GM23338 (cell line): ENCODE results near the gene F7. TPM values are rescaled to one million over a fixed set of nuclear protein-coding genes. Genes with fewer than 3 reads are reported as not detected.
A peak's percentile ranks its signal among the peaks of the same experiment; 100 is the strongest.

Experiments used
- ATAC-seq: fragments of 200-7000 bp; cut with Tn5 transposase; 3 replicates; pipeline ENCODE4 v1.9.1; 2020
- DNase-seq: peaks from one replicate; pipeline ENCODE4 v3.0.0-alpha.2; 2015; ENCODE audit warnings: low spot score
- H2AFZ ChIP-seq: fragments of 200-600 bp; sonication (generic); 2 replicates; pipeline ENCODE4 v1.8.0; 2016; ENCODE audit warnings: antibody characterized with exemption, mild to moderate bottlenecking, moderate library complexity
- H3F3A ChIP-seq: fragments of 200-600 bp; sonication (generic); replicated peaks from 2 replicates; pipeline ENCODE4 v1.8.0; 2017; ENCODE audit warnings: antibody characterized with exemption, mixed run types, low read depth
- H3K27ac ChIP-seq: fragments of 200-600 bp; sonication (generic); 2 replicates; pipeline ENCODE4 v1.6.1; 2016; ENCODE audit warnings: low read depth
- H3K27me3 ChIP-seq: fragments of 200-600 bp; sonication (generic); 2 replicates; pipeline ENCODE4 v1.8.0; 2016; ENCODE audit warnings: mild to moderate bottlenecking, mixed run types, moderate library complexity; ENCODE audit not compliant: insufficient read depth
- H3K36me3 ChIP-seq: fragments of 200-600 bp; sonication (generic); 2 replicates; pipeline ENCODE4 v1.8.0; 2016; ENCODE audit warnings: mild to moderate bottlenecking; ENCODE audit not compliant: insufficient read depth
- H3K4me1 ChIP-seq: fragments of 200-600 bp; sonication (generic); 2 replicates; pipeline ENCODE4 v1.8.0; 2016; ENCODE audit warnings: mild to moderate bottlenecking, moderate library complexity; ENCODE audit not compliant: insufficient read depth
- H3K4me2 ChIP-seq: fragments of 200-600 bp; sonication (generic); 2 replicates; pipeline ENCODE4 v1.7.1; 2017; ENCODE audit warnings: mixed run types
- H3K4me3 ChIP-seq: fragments of 200-600 bp; sonication (generic); 2 replicates; pipeline ENCODE4 v1.6.1; 2016; ENCODE audit warnings: mixed run types
- H3K79me2 ChIP-seq: fragments of 200-600 bp; sonication (generic); replicated peaks from 2 replicates; pipeline ENCODE4 v1.8.0; 2017; ENCODE audit warnings: mild to moderate bottlenecking; ENCODE audit not compliant: insufficient read depth
- H3K9me2 ChIP-seq: fragments of 200-600 bp; sonication (generic); 2 replicates; pipeline ENCODE4 v1.8.0; 2017; ENCODE audit not compliant: insufficient read depth
- H4K20me1 ChIP-seq: fragments of 200-600 bp; sonication (generic); replicated peaks from 2 replicates; pipeline ENCODE4 v1.8.0; 2017; ENCODE audit warnings: mild to moderate bottlenecking; ENCODE audit not compliant: insufficient read depth
- H3K27ac Mint-ChIP-seq: 2 replicates; pipeline ENCODE4 v1.8.0; 2020; ENCODE audit warnings: inconsistent platforms, mild to moderate bottlenecking, moderate library complexity, mixed read lengths
- H3K27me3 Mint-ChIP-seq: 3 replicates; pipeline ENCODE4 v1.8.0; 2022; ENCODE audit warnings: low read depth, mild to moderate bottlenecking, moderate library complexity, mixed read lengths, inconsistent platforms; ENCODE audit not compliant: insufficient read depth, poor library complexity
- H3K36me3 Mint-ChIP-seq: 3 replicates; pipeline ENCODE4 v1.8.0; 2021; ENCODE audit warnings: low read depth, mild to moderate bottlenecking, inconsistent platforms, moderate library complexity, mixed read lengths
- H3K4me1 Mint-ChIP-seq: 3 replicates; pipeline ENCODE4 v1.8.0; 2020; ENCODE audit warnings: mild to moderate bottlenecking, inconsistent platforms, mixed read lengths
- H3K4me3 Mint-ChIP-seq: 3 replicates; pipeline ENCODE4 v1.8.0; 2021; ENCODE audit warnings: moderate library complexity, mild to moderate bottlenecking, inconsistent platforms, mixed read lengths
- H3K9me3 Mint-ChIP-seq: 3 replicates; pipeline ENCODE4 v1.8.0; 2020; ENCODE audit warnings: moderate library complexity, mild to moderate bottlenecking, inconsistent platforms, mixed read lengths
- CREB1 ChIP-seq: fragments of 250-450 bp; sonication (Bioruptor Pico); IDR thresholded peaks from 2 replicates; pipeline ENCODE4 v1.5.0; 2020; ENCODE audit warnings: low read depth, mild to moderate bottlenecking, moderate library complexity
- EZH2 ChIP-seq: fragments of 200-600 bp; sonication (generic); IDR thresholded peaks from one replicate; pipeline ENCODE4 v1.8.0; 2017; ENCODE audit warnings: antibody characterized with exemption, mild to moderate bottlenecking, low read depth; ENCODE audit not compliant: unreplicated experiment
- EZH2phosphoT487 ChIP-seq: fragments of 200-600 bp; sonication (generic); IDR thresholded peaks from one replicate; pipeline ENCODE4 v1.8.1; 2018; ENCODE audit warnings: antibody characterized with exemption; ENCODE audit not compliant: unreplicated experiment
- JUNB ChIP-seq: IDR thresholded peaks from one replicate; pipeline ENCODE4 v1.6.1; 2016; ENCODE audit warnings: antibody characterized with exemption; ENCODE audit not compliant: unreplicated experiment
- NANOG ChIP-seq: IDR thresholded peaks from 2 replicates; pipeline ENCODE4 v1.6.1; 2016; ENCODE audit warnings: antibody characterized with exemption, borderline replicate concordance
- POLR2AphosphoS5 ChIP-seq: IDR thresholded peaks from 2 replicates; pipeline ENCODE4 v1.6.1; 2016; ENCODE audit warnings: antibody characterized with exemption, low read depth
- STAT1 ChIP-seq: IDR thresholded peaks from one replicate; pipeline ENCODE4 v1.6.1; 2016; ENCODE audit warnings: antibody characterized with exemption; ENCODE audit not compliant: unreplicated experiment
- ZNF114 ChIP-seq: fragments of 250-450 bp; sonication (Bioruptor Pico); IDR thresholded peaks from 2 replicates; pipeline ENCODE4 v1.5.0; 2020; ENCODE audit warnings: mild to moderate bottlenecking, moderate library complexity
- ZNF331 ChIP-seq: fragments of 250-450 bp; sonication (Bioruptor Pico); IDR thresholded peaks from 2 replicates; pipeline ENCODE4 v1.5.0; 2020; ENCODE audit warnings: low read depth, mild to moderate bottlenecking, moderate library complexity
- polyA plus RNA-seq: library from polyadenylated mRNA; unstranded; fragments of >200 nt; fragmentation: Nextera tagmentation; extraction: Ambion mirVana; gene quantifications from 2 replicates; pipeline ENCODE4 v1.2.1, GENCODE V29; 2016
- total RNA-seq: library from RNA; depleted of rRNA; stranded (reverse); fragments of >200 nt; shearing (Covaris generic); gene quantifications from 2 replicates; pipeline ENCODE4 v1.2.3, GENCODE V29; 2014
- TF ChIP-seq, protein P1 (sequence below): IDR thresholded peaks from one replicate; pipeline ENCODE4 v1.6.1; 2018; ENCODE audit warnings: antibody characterized with exemption; ENCODE audit not compliant: unreplicated experiment
- TF ChIP-seq, protein P2 (sequence below): fragments of 250-450 bp; sonication (Bioruptor Pico); IDR thresholded peaks from 2 replicates; pipeline ENCODE4 v1.5.0; 2020; ENCODE audit warnings: mild to moderate bottlenecking, moderate library complexity
- TF ChIP-seq, protein P3 (sequence below), 2 experiments: fragments of 200-600 bp in 1 of 2; sonication (generic) in 1 of 2; conservative IDR thresholded peaks; 2 replicates each; pipeline versions ENCODE4 v1.5.1 to v1.6.1; 2016 to 2017; ENCODE audit warnings: antibody characterized with exemption in 2 of 2, low read depth in 2 of 2, mild to moderate bottlenecking in 2 of 2, moderate library complexity in 1 of 2
- TF ChIP-seq, protein P4 (sequence below): IDR thresholded peaks from 2 replicates; pipeline ENCODE4 v1.6.1; 2016; ENCODE audit warnings: antibody characterized with exemption

Gene F7
- total and polyA plus RNA-seq, 2 experiments from 2014 or later: 0.16 to 0.24 TPM

DNA sequence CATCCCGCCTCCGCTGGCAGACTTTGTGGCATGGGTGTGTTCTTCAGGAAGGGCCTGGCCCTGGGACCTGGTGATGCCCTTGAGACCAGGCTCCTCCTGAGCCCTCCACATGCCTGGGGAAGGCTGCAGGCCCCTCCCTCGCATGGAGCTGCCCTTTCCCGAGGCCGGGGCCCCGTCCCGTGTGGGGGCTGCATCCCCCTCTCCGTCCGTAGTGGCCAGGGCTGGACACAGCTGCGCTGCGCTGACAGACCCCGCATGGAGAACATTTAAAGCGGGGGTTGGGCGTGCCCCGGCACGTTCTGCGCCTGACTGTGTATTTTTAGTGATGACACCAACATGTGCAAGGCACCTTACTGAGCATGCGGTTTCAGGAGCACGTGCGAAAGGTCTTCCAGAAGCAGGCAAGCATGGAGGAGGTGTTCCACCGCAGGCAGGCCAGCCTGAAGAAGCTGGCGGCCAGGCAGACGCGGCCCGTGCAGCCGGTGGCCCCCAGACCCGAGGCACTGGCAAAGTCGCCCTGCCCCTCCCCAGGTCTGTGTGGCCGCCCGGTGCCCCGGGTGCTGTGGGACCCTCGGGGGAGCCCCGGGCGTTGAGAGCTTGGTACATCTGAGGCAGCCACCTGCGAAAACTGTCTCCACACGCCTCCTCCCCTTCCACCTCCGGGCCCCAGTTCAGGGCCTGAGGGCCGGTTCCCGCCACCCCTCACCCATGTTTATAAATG, 28.8 kb upstream of the F7 start:
- H3K4me1 Mint-ChIP-seq: no peaks in the 10 kb centered on the region; the same call in 2 of the 3 replicates
- Histone ChIP-seq H3K9me2 (no peaks in the 10 kb centered on the region), H3K4me2 (no peak overlapping the region), H3K36me3 (no peaks in the 10 kb centered on the region), H3K27me3 (no peaks in the 10 kb centered on the region), H3K79me2 (no peaks in the 10 kb centered on the region), H4K20me1 (no peaks in the 10 kb centered on the region), H3K4me3 (no peak overlapping the region), H3F3A (no peaks in the 10 kb centered on the region), H3K4me1 (no peaks in the 10 kb centered on the region), H2AFZ (no peak overlapping the region), H3K27ac (no peak overlapping the region)
- no peak overlapping the region for H3K4me3 Mint-ChIP-seq
- H3K27me3 Mint-ChIP-seq: peaks cover 5% of the 10 kb centered on the region
- no peak for DNase-seq
- ATAC-seq: no peak
- peaks cover 5% of the 10 kb centered on the region; the same call in 2 of the 3 replicates for H3K36me3 Mint-ChIP-seq
- H3K27ac Mint-ChIP-seq: peak overlapping the region; percentile 80; the same call in 1 of the 2 replicates
- TF ChIP-seq CREB1 (CRISPR knock-in tag): no peak
- TF ChIP-seq NANOG: no peak
- no peak for TF ChIP-seq ZNF114 (CRISPR knock-in tag)
- TF ChIP-seq EZH2: no peak
- TF ChIP-seq, protein P1, sequence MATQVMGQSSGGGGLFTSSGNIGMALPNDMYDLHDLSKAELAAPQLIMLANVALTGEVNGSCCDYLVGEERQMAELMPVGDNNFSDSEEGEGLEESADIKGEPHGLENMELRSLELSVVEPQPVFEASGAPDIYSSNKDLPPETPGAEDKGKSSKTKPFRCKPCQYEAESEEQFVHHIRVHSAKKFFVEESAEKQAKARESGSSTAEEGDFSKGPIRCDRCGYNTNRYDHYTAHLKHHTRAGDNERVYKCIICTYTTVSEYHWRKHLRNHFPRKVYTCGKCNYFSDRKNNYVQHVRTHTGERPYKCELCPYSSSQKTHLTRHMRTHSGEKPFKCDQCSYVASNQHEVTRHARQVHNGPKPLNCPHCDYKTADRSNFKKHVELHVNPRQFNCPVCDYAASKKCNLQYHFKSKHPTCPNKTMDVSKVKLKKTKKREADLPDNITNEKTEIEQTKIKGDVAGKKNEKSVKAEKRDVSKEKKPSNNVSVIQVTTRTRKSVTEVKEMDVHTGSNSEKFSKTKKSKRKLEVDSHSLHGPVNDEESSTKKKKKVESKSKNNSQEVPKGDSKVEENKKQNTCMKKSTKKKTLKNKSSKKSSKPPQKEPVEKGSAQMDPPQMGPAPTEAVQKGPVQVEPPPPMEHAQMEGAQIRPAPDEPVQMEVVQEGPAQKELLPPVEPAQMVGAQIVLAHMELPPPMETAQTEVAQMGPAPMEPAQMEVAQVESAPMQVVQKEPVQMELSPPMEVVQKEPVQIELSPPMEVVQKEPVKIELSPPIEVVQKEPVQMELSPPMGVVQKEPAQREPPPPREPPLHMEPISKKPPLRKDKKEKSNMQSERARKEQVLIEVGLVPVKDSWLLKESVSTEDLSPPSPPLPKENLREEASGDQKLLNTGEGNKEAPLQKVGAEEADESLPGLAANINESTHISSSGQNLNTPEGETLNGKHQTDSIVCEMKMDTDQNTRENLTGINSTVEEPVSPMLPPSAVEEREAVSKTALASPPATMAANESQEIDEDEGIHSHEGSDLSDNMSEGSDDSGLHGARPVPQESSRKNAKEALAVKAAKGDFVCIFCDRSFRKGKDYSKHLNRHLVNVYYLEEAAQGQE: no peak
- TF ChIP-seq STAT1: no peak
- TF ChIP-seq, protein P2, sequence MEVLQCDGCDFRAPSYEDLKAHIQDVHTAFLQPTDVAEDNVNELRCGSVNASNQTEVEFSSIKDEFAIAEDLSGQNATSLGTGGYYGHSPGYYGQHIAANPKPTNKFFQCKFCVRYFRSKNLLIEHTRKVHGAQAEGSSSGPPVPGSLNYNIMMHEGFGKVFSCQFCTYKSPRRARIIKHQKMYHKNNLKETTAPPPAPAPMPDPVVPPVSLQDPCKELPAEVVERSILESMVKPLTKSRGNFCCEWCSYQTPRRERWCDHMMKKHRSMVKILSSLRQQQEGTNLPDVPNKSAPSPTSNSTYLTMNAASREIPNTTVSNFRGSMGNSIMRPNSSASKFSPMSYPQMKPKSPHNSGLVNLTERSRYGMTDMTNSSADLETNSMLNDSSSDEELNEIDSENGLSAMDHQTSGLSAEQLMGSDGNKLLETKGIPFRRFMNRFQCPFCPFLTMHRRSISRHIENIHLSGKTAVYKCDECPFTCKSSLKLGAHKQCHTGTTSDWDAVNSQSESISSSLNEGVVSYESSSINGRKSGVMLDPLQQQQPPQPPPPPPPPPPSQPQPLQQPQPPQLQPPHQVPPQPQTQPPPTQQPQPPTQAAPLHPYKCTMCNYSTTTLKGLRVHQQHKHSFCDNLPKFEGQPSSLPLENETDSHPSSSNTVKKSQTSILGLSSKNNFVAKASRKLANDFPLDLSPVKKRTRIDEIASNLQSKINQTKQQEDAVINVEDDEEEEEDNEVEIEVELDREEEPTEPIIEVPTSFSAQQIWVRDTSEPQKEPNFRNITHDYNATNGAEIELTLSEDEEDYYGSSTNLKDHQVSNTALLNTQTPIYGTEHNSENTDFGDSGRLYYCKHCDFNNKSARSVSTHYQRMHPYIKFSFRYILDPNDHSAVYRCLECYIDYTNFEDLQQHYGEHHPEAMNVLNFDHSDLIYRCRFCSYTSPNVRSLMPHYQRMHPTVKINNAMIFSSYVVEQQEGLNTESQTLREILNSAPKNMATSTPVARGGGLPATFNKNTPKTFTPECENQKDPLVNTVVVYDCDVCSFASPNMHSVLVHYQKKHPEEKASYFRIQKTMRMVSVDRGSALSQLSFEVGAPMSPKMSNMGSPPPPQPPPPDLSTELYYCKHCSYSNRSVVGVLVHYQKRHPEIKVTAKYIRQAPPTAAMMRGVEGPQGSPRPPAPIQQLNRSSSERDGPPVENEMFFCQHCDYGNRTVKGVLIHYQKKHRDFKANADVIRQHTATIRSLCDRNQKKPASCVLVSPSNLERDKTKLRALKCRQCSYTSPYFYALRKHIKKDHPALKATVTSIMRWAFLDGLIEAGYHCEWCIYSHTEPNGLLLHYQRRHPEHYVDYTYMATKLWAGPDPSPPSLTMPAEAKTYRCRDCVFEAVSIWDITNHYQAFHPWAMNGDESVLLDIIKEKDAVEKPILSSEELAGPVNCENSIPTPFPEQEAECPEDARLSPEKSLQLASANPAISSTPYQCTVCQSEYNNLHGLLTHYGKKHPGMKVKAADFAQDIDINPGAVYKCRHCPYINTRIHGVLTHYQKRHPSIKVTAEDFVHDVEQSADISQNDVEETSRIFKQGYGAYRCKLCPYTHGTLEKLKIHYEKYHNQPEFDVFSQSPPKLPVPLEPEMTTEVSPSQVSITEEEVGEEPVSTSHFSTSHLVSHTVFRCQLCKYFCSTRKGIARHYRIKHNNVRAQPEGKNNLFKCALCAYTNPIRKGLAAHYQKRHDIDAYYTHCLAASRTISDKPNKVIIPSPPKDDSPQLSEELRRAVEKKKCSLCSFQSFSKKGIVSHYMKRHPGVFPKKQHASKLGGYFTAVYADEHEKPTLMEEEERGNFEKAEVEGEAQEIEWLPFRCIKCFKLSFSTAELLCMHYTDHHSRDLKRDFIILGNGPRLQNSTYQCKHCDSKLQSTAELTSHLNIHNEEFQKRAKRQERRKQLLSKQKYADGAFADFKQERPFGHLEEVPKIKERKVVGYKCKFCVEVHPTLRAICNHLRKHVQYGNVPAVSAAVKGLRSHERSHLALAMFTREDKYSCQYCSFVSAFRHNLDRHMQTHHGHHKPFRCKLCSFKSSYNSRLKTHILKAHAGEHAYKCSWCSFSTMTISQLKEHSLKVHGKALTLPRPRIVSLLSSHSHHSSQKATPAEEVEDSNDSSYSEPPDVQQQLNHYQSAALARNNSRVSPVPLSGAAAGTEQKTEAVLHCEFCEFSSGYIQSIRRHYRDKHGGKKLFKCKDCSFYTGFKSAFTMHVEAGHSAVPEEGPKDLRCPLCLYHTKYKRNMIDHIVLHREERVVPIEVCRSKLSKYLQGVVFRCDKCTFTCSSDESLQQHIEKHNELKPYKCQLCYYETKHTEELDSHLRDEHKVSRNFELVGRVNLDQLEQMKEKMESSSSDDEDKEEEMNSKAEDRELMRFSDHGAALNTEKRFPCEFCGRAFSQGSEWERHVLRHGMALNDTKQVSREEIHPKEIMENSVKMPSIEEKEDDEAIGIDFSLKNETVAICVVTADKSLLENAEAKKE (CRISPR knock-in tag): no peak
- no peak for TF ChIP-seq POLR2AphosphoS5
- TF ChIP-seq JUNB: no peak
- TF ChIP-seq, protein P3, sequence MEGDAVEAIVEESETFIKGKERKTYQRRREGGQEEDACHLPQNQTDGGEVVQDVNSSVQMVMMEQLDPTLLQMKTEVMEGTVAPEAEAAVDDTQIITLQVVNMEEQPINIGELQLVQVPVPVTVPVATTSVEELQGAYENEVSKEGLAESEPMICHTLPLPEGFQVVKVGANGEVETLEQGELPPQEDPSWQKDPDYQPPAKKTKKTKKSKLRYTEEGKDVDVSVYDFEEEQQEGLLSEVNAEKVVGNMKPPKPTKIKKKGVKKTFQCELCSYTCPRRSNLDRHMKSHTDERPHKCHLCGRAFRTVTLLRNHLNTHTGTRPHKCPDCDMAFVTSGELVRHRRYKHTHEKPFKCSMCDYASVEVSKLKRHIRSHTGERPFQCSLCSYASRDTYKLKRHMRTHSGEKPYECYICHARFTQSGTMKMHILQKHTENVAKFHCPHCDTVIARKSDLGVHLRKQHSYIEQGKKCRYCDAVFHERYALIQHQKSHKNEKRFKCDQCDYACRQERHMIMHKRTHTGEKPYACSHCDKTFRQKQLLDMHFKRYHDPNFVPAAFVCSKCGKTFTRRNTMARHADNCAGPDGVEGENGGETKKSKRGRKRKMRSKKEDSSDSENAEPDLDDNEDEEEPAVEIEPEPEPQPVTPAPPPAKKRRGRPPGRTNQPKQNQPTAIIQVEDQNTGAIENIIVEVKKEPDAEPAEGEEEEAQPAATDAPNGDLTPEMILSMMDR (conservative IDR thresholded peaks at IDR 0.05; ENCODE audit: low read depth in 2 of 2): no peak
- TF ChIP-seq EZH2phosphoT487: no peak
- TF ChIP-seq, protein P4, sequence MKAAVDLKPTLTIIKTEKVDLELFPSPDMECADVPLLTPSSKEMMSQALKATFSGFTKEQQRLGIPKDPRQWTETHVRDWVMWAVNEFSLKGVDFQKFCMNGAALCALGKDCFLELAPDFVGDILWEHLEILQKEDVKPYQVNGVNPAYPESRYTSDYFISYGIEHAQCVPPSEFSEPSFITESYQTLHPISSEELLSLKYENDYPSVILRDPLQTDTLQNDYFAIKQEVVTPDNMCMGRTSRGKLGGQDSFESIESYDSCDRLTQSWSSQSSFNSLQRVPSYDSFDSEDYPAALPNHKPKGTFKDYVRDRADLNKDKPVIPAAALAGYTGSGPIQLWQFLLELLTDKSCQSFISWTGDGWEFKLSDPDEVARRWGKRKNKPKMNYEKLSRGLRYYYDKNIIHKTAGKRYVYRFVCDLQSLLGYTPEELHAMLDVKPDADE: no peak
- no peak for TF ChIP-seq ZNF331 (CRISPR knock-in tag)
- no peaks in the 10 kb centered on the region for H3K9me3 Mint-ChIP-seq
